Brain microvascular endothelial cell (primary cell): ENCODE data around the gene MPPED2.
A peak's percentile ranks its signal among the peaks of the same experiment; 100 is the strongest.

Experiments used
- DNase-seq: peaks from one replicate; pipeline ENCODE4 v3.0.0-alpha.2; 2020
- H3K27ac ChIP-seq: fragments of 250-450 bp; sonication (Bioruptor Pico); 2 replicates; pipeline ENCODE4 v1.5.1; 2020; ENCODE audit warnings: mild to moderate bottlenecking, moderate library complexity
- H3K27me3 ChIP-seq: fragments of 250-450 bp; sonication (Bioruptor Pico); replicated peaks from 2 replicates; pipeline ENCODE4 v1.5.1; 2020; ENCODE audit warnings: mild to moderate bottlenecking
- H3K36me3 ChIP-seq: fragments of 250-450 bp; sonication (Bioruptor Pico); replicated peaks from 2 replicates; pipeline ENCODE4 v1.5.1; 2020; ENCODE audit warnings: mild to moderate bottlenecking
- H3K4me3 ChIP-seq: 2 replicates; pipeline ENCODE4 v1.5.1; 2011; ENCODE audit warnings: low read depth, mild to moderate bottlenecking, control low read depth, low read length, moderate library complexity
- in situ Hi-C: cut with HindIII; loops from 2 replicates; pipeline ENCODE4 v1.10.0; 2017; ENCODE audit warnings: low sequenced_read_pairs, low pct_ligation_motif_present
- TF ChIP-seq, protein P1 (sequence below): IDR thresholded peaks from 2 replicates; pipeline ENCODE4 v1.5.1; 2011; ENCODE audit warnings: low read depth, mild to moderate bottlenecking, moderate library complexity, low read length, control low read depth, inconsistent platforms; ENCODE audit errors: missing control alignments

The MPPED2 gene, protein sequence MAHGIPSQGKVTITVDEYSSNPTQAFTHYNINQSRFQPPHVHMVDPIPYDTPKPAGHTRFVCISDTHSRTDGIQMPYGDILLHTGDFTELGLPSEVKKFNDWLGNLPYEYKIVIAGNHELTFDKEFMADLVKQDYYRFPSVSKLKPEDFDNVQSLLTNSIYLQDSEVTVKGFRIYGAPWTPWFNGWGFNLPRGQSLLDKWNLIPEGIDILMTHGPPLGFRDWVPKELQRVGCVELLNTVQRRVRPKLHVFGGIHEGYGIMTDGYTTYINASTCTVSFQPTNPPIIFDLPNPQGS

DNA sequence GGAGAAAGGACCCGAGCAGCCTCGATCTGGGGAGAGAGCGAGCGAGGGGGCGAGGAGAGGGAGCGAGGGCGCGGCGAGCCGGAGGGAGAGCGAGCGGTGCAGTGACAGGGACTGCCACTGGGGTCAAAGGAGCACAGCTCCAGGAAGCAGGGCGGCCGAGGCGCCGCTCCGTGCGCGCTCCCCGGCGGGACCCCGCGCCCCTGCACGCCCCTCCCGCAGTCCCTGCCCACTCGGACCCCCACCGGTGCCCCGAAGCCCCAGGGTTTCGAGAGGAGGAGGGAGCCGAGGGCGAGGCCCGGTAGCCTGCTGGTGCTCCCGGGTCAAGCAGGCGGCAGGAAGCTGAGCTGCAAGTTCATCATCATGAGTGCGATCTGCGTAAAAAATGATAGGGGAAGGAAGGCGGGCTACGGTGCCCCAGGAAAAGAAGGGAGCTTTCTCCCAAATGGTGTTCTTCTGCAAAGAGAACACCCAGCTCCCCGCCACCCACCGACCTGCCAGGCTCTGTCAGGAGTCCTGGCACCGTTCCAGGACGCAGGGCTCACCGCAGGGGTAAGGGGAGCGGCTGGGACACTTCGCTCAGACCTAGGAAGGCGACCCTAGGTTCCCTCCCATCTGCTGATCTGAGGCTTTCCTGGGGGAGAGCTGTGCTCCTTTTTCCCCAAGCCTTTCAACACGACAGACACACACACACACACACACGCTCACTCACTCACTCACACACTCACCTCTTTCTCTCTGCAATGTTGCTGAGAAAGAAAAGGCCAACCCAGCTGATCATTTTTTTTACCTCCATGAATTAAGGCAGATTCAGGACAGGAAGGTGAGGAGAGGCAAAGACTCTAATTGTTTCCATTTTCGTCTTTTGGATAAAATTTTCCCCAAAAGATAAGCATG, at the start of gene MPPED2:
Gene MPPED2, minus strand, starts transcription at position 103 of the 894 bp plus-strand sequence. CDS start 5,980 bp downstream, outside the sequence.
- H3K36me3 ChIP-seq: no peaks in the 10 kb centered on the region
- no peak for DNase-seq
- TF ChIP-seq, protein P1, sequence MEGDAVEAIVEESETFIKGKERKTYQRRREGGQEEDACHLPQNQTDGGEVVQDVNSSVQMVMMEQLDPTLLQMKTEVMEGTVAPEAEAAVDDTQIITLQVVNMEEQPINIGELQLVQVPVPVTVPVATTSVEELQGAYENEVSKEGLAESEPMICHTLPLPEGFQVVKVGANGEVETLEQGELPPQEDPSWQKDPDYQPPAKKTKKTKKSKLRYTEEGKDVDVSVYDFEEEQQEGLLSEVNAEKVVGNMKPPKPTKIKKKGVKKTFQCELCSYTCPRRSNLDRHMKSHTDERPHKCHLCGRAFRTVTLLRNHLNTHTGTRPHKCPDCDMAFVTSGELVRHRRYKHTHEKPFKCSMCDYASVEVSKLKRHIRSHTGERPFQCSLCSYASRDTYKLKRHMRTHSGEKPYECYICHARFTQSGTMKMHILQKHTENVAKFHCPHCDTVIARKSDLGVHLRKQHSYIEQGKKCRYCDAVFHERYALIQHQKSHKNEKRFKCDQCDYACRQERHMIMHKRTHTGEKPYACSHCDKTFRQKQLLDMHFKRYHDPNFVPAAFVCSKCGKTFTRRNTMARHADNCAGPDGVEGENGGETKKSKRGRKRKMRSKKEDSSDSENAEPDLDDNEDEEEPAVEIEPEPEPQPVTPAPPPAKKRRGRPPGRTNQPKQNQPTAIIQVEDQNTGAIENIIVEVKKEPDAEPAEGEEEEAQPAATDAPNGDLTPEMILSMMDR: peak; percentile 18
- H3K27ac ChIP-seq: no peak within 1 kb of the TSS
- peaks cover 35% of the 10 kb centered on the region for H3K27me3 ChIP-seq
- H3K4me3 ChIP-seq: peak within 1 kb of the TSS; percentile 43
- in situ Hi-C loops: no loop called here

DNA sequence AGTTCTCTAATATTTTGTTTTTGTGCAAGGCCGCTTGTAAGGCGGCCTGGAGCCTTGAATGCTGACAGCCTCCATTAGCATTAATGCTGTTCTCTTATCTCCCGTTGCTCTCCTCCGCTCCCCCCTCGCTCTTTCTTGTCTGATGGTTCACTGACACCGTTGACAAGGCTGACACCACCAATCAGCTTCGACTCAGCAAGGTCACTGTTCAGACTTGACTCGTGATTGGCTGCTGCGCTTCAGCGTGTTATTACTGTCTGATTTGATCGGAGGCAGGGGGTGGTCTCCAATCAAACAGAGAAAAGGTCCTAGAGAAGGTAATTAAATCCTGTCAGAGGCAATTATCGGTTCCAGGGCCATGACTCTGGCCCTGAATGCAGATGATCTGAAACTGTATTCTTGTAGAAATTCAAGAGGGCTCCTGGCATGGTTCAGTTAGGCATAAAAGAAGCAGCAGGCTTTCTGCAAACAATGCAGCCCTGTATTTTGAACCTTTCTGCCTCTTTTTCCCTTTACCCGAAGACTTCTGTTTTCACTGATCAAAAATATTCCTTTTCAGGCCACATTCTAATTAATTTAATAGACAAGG, 49.3 kb upstream of the MPPED2 start:
- Histone ChIP-seq H3K27me3 (no peaks in the 10 kb centered on the region), H3K27ac (no peak overlapping the region), H3K4me3 (peak overlapping the region; percentile 18), H3K36me3 (no peaks in the 10 kb centered on the region)
- no peak for DNase-seq
- TF ChIP-seq, protein P1: no peak
- in situ Hi-C loops: no loop called here

DNA sequence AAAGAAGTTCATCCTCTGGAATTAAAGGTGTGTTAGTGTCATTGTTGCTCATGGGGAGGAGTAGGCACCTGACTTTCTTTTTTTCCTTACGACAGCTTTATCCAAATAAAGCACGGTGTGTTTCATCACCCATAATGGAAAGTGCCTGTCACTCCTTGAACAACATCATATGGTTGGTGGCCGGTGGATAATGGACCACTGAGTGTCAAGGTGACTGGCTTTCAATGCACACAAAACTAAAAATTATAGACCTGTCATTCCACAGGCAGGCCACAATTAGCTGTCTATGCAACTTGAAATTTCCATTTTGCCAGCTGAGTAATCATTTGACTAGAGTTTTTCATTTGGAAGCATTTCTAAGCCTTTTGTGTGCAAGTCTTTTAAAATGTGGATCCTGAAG, 45.0 kb upstream of the MPPED2 start:
- no peak overlapping the region for H3K4me3 ChIP-seq
- H3K27me3 ChIP-seq: no peaks in the 10 kb centered on the region
- in situ Hi-C loops: no loop called here
- H3K36me3 ChIP-seq: no peaks in the 10 kb centered on the region
- H3K27ac ChIP-seq: no peak overlapping the region
- TF ChIP-seq, protein P1: no peak
- no peak for DNase-seq

DNA sequence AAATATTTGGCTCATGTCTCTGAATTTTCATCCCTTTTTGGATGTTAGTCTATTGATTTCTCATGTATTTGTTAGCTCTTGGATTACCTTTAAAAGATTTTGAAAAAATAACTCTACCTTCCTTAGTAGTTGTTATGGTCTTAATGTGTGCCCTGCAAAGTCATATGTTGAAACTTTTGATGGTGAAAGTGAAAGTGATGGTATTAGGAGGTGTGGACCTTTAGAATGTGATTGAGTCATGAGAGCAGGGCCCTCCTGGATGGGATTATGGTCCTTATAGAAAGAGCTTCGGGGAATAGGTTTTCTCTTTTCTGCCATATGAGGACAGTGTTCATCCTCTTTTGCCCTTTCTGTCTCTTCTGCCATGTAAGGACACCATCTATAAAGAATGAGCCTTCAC, 33.6 kb upstream of the MPPED2 start:
- H3K36me3 ChIP-seq: no peaks in the 10 kb centered on the region
- H3K27me3 ChIP-seq: no peaks in the 10 kb centered on the region
- in situ Hi-C loops: no loop called here
- H3K27ac ChIP-seq: no peak overlapping the region
- TF ChIP-seq, protein P1: no peak
- no peak for DNase-seq
- no peak overlapping the region for H3K4me3 ChIP-seq

DNA sequence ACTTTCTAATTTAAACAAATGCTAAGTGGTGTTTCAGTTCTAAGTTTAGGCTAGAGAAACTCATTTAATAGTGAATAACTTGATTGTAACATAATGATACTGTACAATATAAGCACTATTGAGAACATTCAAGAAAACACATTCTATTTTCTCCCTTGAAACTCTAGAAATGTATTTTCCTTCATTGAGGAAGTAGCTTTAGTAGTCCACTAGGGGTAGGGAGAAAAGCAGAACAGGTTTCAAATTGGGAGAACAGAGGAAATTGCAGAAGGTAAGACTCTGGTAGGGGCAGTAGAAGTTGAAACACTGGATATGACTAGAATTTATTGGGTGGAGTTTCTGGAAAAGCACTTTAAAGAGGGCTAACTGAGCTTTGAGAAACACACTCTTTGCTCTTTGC, 31.6 kb upstream of the MPPED2 start:
- H3K4me3 ChIP-seq: no peak overlapping the region
- H3K36me3 ChIP-seq: no peaks in the 10 kb centered on the region
- DNase-seq: no peak
- in situ Hi-C loops: no loop called here
- no peaks in the 10 kb centered on the region for H3K27me3 ChIP-seq
- TF ChIP-seq, protein P1: no peak
- no peak overlapping the region for H3K27ac ChIP-seq
